ENCODE data around the gene DNAAF8. TPM values are rescaled to one million over a fixed set of nuclear protein-coding genes. Genes with fewer than 3 reads are reported as not detected.
"Not testable (repeated sequence)": the region's sequence is repeated elsewhere in the genome, so short reads cannot be mapped to it uniquely, and the experiment has no call there.

The DNAAF8 gene
- total and polyA plus RNA-seq, 4 donors: 0.24 to 0.49 TPM; not detected in 2

DNA sequence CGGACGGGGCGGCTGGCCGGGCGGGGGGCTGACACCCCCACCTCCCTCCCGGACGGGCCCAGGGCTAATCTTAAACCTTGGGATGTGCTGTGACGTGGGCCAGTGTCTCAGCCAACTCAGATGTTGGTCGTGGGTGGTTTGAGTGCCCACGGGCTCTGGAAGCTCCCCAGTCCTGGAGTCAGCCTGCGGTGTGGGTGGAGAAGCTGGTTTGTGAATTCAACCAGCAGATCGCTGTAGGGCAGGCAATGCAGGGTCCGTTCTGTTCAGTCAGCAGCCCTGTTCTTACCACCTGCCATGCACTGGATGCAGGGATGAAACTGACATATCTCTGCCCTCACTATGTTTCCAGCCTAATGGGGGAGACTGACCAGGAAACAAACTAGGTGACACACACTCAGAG lies 40.7 kb downstream of the DNAAF8 start:
- Histone ChIP-seq H3K27ac (ENCODE audit: low read depth in 1 of 2, low read length in 2 of 2) (no peak overlapping the region), H3K27me3 (ENCODE audit: control insufficient read depth in 1 of 2, insufficient read depth in 2 of 2, low read length in 1 of 2) (no peaks in the 10 kb centered on the region), H3K4me3 (ENCODE audit: low read length in 2 of 2) (no peak overlapping the region), H3K4me1 (ENCODE audit: control insufficient read depth in 1 of 2, insufficient read depth in 2 of 2, low read length in 2 of 2) (no peaks in the 10 kb centered on the region), H3K9me3 (ENCODE audit: control insufficient read depth, low read length) (no peaks in the 10 kb centered on the region), H3K36me3 (ENCODE audit: control insufficient read depth in 1 of 2, insufficient read depth in 2 of 2, low read length in 1 of 2) (no peaks in the 10 kb centered on the region)
- WGBS, 2 donors: 80 to 85% methylated on average over 8 to 13 of the region's 13 CpGs
- no peak for DNase-seq
- ATAC-seq (ENCODE audit: low FRiP score): no peak
- intact Hi-C loops (cut with DNase I): no loop called here

DNA sequence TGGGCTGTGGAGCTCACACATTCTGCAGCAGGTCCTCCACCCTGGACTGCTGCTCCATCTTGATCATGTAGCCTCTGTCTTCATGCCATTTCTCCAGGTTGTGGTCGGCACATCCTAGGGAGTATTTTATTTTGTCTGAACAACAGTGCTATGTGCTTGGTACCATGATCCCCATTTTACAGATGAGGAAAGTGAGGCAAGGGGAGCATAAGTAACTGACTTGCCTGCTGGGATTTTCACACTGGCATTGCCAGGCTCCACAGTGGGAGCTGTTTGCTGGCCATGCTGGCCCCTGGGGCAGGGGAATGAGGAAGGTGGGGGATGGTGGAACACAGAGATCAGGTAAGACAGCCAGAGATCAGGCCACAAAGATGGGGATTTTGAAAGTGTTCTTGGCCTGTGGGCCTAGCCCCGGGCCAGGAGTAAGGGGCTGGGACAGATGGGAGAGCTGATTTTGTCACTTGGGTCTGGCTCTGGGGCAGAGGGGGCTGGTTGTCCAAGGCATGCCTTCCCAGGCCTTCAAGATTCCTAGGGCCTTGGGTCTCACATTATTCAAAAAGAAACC lies 41.9 kb downstream of the DNAAF8 start:
- no peak for ATAC-seq (ENCODE audit: low FRiP score)
- H3K27me3 ChIP-seq (ENCODE audit: control insufficient read depth in 1 of 2, insufficient read depth in 2 of 2, low read length in 1 of 2): no peaks in the 10 kb centered on the region
- H3K9me3 ChIP-seq (ENCODE audit: control insufficient read depth, low read length): no peaks in the 10 kb centered on the region
- no peak overlapping the region for H3K4me3 ChIP-seq (ENCODE audit: low read length in 2 of 2)
- no peak for DNase-seq
- no peak overlapping the region for H3K27ac ChIP-seq (ENCODE audit: low read depth in 1 of 2, low read length in 2 of 2)
- H3K4me1 ChIP-seq (ENCODE audit: control insufficient read depth in 1 of 2, insufficient read depth in 2 of 2, low read length in 2 of 2): no peaks in the 10 kb centered on the region
- no peaks in the 10 kb centered on the region for H3K36me3 ChIP-seq (ENCODE audit: control insufficient read depth in 1 of 2, insufficient read depth in 2 of 2, low read length in 1 of 2)
- intact Hi-C loops (cut with DNase I): no loop called here
- 86 to 90% methylated on average over 2 of the region's 2 CpGs for WGBS, 2 donors

DNA sequence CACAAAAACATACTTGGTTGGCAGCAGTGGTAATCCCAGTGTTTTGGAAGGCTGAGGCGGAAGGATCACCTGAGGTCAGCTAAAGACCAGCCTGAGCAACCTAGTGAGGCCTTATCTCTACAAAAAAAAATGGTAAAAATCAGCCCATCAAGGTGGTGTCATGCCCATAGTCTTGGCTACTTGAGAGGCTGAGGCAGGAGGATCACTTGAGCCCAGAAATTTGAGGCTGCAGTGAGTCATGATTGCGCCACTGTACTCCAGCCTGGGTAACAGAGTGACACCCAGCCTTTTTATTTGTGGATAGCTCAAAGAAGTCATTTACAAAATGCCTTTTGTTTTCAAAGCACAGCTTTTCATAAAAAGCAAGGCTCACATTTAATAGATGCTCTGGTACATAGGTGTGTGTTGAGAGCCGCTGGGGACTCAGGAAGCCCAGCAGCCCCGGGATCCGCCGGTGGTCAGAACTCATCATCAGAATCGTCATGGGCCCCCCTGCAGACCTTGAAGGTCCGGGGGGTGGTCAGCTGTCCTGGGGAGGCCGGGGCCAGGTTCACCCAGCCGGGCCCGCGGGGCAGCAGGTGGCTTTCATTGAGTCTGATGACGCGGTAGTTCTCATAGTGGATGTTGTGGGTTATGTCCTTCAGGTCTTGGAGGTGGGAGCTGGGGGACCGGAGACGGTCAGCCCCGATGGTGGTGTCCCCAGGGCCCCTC lies 43.2 kb downstream of the DNAAF8 start:
- no peak overlapping the region for H3K4me3 ChIP-seq (ENCODE audit: low read length in 2 of 2)
- intact Hi-C loops (cut with DNase I): no loop called here
- ATAC-seq (ENCODE audit: low FRiP score) (no peak), DNase-seq (no peak)
- no peaks in the 10 kb centered on the region for H3K27me3 ChIP-seq (ENCODE audit: control insufficient read depth in 1 of 2, insufficient read depth in 2 of 2, low read length in 1 of 2)
- no peaks in the 10 kb centered on the region for H3K36me3 ChIP-seq (ENCODE audit: control insufficient read depth in 1 of 2, insufficient read depth in 2 of 2, low read length in 1 of 2)
- no peak overlapping the region for H3K27ac ChIP-seq (ENCODE audit: low read depth in 1 of 2, low read length in 2 of 2)
- no peaks in the 10 kb centered on the region for H3K4me1 ChIP-seq (ENCODE audit: control insufficient read depth in 1 of 2, insufficient read depth in 2 of 2, low read length in 2 of 2)
- no peaks in the 10 kb centered on the region for H3K9me3 ChIP-seq (ENCODE audit: control insufficient read depth, low read length)
- 83 to 86% methylated on average over 17 of the region's 17 CpGs for WGBS, 2 donors

DNA sequence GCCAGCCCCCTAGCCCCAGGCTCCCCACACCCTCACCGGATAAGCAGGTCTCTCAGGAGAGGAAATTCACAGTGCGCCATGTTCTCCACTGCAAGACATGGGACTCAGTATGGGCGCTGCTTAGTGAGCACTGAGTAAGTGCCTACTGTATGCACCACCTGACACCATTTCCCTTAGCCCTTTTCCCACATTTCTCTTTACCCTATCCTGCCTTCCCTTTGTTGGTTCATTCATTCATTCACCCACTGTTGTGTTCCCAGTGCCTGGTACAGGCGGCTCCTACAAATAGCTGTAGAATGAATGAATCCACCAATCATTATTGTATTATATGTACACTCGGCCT lies 43.7 kb downstream of the DNAAF8 start:
- DNase-seq (no peak), ATAC-seq (ENCODE audit: low FRiP score) (no peak)
- Histone ChIP-seq H3K36me3 (ENCODE audit: control insufficient read depth in 1 of 2, insufficient read depth in 2 of 2, low read length in 1 of 2) (no peaks in the 10 kb centered on the region), H3K9me3 (ENCODE audit: control insufficient read depth, low read length) (no peaks in the 10 kb centered on the region), H3K27me3 (ENCODE audit: control insufficient read depth in 1 of 2, insufficient read depth in 2 of 2, low read length in 1 of 2) (no peaks in the 10 kb centered on the region), H3K4me3 (ENCODE audit: low read length in 2 of 2) (no peak overlapping the region), H3K27ac (ENCODE audit: low read depth in 1 of 2, low read length in 2 of 2) (no peak overlapping the region), H3K4me1 (ENCODE audit: control insufficient read depth in 1 of 2, insufficient read depth in 2 of 2, low read length in 2 of 2) (no peaks in the 10 kb centered on the region)
- intact Hi-C loops (cut with DNase I): no loop called here
- 87 to 89% methylated on average over 5 of the region's 5 CpGs for WGBS, 2 donors

DNA sequence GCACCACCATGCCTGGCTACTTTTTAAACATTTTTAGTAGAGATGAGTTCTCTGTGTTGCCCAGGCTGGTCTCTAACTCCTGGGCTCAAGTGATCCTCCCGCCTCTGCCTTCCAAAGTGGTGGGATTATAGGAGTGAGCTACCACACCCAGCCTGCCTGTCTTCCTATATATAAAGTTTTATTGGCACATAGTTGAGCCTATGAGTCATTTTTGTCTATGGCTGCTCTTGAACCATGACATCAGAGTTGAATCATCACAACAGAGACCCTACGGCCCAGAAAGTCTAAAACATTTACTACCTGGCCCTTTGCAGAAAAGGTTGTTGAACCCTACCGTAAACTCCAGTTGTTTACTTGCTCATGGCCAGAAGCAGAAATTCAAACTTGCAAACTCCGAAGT lies 45.9 kb downstream of the DNAAF8 start:
- no peaks in the 10 kb centered on the region for H3K4me1 ChIP-seq (ENCODE audit: control insufficient read depth in 1 of 2, insufficient read depth in 2 of 2, low read length in 2 of 2)
- no peaks in the 10 kb centered on the region for H3K27me3 ChIP-seq (ENCODE audit: control insufficient read depth in 1 of 2, insufficient read depth in 2 of 2, low read length in 1 of 2)
- H3K9me3 ChIP-seq (ENCODE audit: control insufficient read depth, low read length): no peaks in the 10 kb centered on the region
- intact Hi-C loops (cut with DNase I): no loop called here
- DNase-seq (no peak), ATAC-seq (ENCODE audit: low FRiP score) (no peak)
- H3K36me3 ChIP-seq (ENCODE audit: control insufficient read depth in 1 of 2, insufficient read depth in 2 of 2, low read length in 1 of 2): no peaks in the 10 kb centered on the region
- WGBS, 2 donors: 80 to 82% methylated on average over 4 of the region's 4 CpGs
- no peak overlapping the region for H3K27ac ChIP-seq (ENCODE audit: low read depth in 1 of 2, low read length in 2 of 2)
- H3K4me3 ChIP-seq (ENCODE audit: low read length in 2 of 2): no peak overlapping the region

DNA sequence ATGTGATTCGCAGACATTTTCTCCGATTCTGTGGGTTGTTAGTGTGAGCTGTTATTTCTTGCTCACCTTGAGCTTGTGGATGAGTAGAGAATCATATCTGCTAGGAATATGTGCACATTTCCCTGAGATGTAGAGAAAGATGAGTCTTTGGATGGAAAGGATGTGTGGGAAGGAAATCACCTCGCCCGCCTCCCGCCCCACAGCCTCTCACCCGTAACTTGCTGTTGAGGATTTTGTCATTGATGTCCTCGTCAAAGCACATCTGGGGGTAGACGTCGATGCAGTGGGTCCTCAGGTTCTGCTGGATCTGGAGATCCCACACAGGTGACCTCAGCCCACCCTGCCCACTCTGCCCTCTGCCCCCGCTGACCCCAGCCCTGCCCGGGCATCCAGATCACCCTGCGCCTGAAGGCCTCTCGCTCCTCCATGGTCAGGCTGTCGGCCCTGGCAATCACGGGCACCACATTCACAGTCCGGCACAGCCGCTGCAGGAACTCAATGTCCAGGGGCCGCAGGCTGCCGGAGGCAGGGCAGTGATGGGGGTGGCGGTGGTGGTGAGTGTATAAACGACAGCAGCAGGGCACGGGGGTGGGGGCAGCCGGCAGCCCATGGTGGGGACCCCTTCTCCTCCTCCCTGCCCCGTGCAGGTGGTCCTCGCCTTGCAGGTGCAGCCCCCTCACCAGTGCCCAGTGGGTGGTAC lies 49.1 kb downstream of the DNAAF8 start:
- intact Hi-C loops (cut with DNase I): no loop called here

DNA sequence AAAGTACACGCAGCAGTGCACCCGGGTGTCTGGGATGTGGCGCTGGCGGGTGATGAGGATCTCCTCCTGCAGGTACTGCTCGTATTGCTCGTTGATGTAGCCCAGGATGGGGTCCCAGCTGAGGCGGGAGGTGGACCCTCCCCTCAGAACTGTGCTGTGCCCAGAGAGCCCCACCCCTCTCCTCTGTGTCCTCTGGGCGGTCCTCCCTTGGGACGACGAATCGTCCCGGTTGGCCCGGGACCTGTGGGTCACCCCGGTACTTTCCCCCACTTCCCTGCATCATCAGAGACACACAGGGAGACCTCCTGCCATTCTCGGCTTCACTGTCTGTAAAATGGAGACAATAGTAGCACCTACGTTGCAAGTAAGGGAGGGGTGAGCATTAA lies 49.6 kb downstream of the DNAAF8 start:
- no peak for DNase-seq
- Histone ChIP-seq H3K36me3 (ENCODE audit: control insufficient read depth in 1 of 2, insufficient read depth in 2 of 2, low read length in 1 of 2) (no peaks in the 10 kb centered on the region), H3K4me3 (ENCODE audit: low read length in 2 of 2) (no peak overlapping the region), H3K9me3 (ENCODE audit: control insufficient read depth, low read length) (no peaks in the 10 kb centered on the region), H3K4me1 (ENCODE audit: control insufficient read depth in 1 of 2, insufficient read depth in 2 of 2, low read length in 2 of 2) (no peaks in the 10 kb centered on the region), H3K27me3 (ENCODE audit: control insufficient read depth in 1 of 2, insufficient read depth in 2 of 2, low read length in 1 of 2) (no peaks in the 10 kb centered on the region), H3K27ac (ENCODE audit: low read depth in 1 of 2, low read length in 2 of 2) (no peak overlapping the region)
- no peak for ATAC-seq (ENCODE audit: low FRiP score)
- 72% methylated on average over 16 of the region's 16 CpGs for WGBS, 2 donors
- intact Hi-C loops (cut with DNase I): no loop called here

More for the DNA sequence above, 49.1 kb downstream of the DNAAF8 start:
- Histone ChIP-seq H3K27me3 (ENCODE audit: control insufficient read depth in 1 of 2, insufficient read depth in 2 of 2, low read length in 1 of 2) (no peaks in the 10 kb centered on the region), H3K27ac (ENCODE audit: low read depth in 1 of 2, low read length in 2 of 2) (no peak overlapping the region), H3K9me3 (ENCODE audit: control insufficient read depth, low read length) (no peaks in the 10 kb centered on the region), H3K4me3 (ENCODE audit: low read length in 2 of 2) (no peak overlapping the region), H3K36me3 (ENCODE audit: control insufficient read depth in 1 of 2, insufficient read depth in 2 of 2, low read length in 1 of 2) (no peaks in the 10 kb centered on the region), H3K4me1 (ENCODE audit: control insufficient read depth in 1 of 2, insufficient read depth in 2 of 2, low read length in 2 of 2) (no peaks in the 10 kb centered on the region)
- WGBS, 2 donors: 89% methylated on average over 23 to 25 of the region's 25 CpGs
- ATAC-seq (ENCODE audit: low FRiP score) (no peak), DNase-seq (no peak)

DNA sequence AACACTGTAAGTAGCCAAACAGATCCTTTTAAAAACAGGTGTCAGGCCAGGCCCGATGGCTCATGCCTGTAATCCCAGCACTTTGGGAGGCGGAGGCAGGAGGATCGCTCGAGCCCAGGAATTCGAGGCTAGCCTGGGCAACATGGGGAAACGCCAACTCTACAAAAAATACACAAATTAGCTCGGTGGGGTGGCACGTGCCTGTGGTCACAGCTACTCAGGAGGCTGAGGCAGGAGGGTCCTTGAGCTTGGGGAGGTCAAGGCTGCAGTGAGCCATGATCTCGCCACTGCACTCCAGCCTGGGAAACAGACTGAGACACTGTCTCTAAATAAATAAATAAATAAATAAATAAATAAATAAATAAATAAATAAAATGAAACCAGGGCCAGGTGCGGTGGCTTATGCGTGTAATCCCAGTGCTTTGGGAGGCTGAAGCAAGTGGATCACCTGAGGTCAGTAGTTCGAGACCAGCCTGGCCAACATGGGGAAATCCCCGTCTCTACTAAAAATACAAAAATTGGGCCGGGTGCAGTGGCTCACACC lies 50.2 kb downstream of the DNAAF8 start:
- H3K4me1 ChIP-seq (ENCODE audit: control insufficient read depth in 1 of 2, insufficient read depth in 2 of 2, low read length in 2 of 2); H3K36me3 ChIP-seq (ENCODE audit: control insufficient read depth in 1 of 2, insufficient read depth in 2 of 2, low read length in 1 of 2); intact Hi-C loops (cut with DNase I); DNase-seq; ATAC-seq (ENCODE audit: low FRiP score); H3K27me3 ChIP-seq (ENCODE audit: control insufficient read depth in 1 of 2, insufficient read depth in 2 of 2, low read length in 1 of 2); H3K27ac ChIP-seq (ENCODE audit: low read depth in 1 of 2, low read length in 2 of 2); H3K4me3 ChIP-seq (ENCODE audit: low read length in 2 of 2); H3K9me3 ChIP-seq (ENCODE audit: control insufficient read depth, low read length): not testable (repeated sequence)
- 88 to 91% methylated on average over 14 of the region's 14 CpGs for WGBS, 2 donors
